CMK (cell line): ENCODE results near the gene TENM4.

ENCODE experiments used
- DNase-seq: peaks from one replicate; pipeline ENCODE4 v3.0.0-alpha.2; 2010; ENCODE audit warnings: low read depth

Gene TENM4

DNA sequence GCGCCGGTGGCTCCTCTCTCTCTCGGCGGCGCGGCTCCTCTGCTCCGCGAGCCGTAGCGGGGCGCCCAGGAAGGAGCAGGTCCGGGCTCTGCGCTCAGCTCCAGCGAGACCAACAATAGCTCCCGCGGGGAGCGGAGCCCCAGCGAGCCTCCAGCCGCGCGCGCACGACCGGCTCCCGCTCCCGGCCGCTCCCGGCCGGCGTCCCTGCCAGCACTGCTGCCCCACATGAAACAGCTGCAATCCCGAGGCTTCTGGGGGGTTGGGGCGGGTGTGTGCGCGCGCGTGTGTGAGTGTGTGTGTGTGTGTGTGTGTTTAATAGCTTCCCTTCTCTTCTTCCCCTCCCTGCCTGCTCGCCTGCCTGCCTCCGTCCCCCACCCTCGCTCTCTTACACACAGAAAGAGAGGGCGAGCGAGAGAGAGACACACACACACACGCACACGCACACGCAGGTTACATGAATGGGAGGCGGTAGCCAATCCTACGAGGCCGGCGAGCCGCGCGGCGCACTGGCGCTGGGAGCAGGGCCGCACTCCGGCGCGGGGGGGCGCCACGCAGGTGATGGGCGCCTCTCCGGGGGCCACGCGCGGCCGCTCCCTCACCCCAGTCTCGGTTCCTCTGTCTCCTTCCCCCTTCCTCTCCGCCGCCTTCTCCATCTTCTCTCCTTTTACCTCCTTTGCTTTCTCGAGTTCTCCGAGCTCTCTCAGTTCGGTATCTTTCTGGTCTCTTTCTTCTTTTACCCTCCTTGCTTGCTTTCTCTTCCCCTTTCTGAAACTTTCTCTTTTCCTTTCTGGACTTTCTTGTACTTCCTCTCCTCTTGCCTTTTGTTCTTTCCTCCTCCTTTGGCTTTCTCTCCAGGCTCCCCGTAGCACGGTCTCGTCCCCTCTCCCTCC lies at the start of gene TENM4:
TENM4 (minus strand) TSS at position 460 of the 890 bp plus-strand sequence. CDS start 371,086 bp downstream, outside the sequence.
- no peak for DNase-seq

DNA sequence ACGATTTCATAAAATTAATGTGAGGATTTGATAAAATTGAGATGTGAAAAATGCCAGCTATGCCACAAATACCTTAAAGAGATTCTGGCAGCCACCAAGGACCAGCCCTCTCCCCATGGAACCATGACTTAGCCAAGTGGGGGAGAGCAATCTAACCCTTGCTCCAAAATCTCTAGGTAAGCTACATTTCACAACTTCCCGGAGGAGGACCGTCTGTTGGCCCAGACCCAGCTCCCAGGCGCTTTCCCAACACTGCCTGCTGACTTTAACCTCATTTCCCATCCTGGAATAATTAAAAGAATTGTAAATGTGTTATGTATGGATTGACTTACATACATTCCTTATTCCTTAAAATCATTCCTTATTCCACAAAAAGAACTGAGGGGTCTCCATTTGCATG lies 47.5 kb upstream of the TENM4 start:
- no peak for DNase-seq

DNA sequence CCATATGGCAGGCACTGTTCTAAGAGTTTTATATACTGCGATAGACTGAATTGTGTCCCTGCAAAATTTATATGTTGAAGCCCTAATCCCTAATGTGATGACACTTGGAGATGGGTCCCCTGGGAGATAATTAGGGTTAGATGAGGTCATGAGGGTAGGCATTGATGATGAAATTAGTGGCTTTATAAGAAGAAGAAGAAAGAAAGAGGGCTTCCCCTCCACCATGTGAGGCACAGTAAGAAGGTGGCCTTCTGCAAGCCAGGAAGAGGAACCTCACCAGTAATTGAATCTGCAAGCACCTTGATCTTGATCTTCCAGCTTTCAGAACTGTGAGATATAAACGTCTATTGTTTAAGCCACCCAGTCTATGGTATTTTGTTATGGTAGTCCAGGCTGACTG lies 46.6 kb upstream of the TENM4 start:
- DNase-seq: no peak

DNA sequence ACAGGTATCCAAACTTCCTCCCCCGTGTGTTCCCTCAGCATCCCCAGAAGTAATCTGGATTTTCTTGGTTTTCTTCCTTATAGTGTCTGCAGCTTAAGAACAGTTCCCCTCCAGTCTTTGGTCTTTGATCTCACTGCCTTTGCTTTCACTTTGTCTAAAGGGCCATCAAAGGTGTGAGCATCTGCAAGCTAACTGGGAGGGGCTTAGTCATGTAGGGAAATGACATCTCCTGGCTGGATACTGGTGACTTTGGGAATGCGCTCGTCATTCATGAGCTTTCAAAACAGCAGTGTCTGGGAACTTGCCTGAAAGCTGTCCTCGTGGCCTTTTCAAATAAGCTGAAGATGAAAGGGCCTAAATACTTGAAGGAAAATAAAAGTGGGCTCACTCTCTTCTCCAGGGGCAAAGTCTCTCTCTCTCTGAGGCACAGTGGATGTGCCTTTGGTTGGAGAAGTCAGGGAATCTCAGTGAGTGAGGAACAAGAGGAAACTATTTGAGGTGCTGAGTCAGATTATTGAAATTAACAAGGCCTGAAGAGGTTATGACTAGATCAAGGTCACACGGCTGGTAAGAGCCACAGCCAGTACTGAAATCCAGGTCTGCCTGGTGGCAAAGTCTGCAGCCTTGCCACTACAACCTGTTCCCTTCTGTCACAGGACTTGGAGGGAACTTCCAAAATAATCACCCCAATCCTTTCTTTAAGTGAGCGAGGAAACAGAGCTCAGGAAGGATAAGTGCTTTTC lies 45.6 kb upstream of the TENM4 start:
- no peak for DNase-seq

DNA sequence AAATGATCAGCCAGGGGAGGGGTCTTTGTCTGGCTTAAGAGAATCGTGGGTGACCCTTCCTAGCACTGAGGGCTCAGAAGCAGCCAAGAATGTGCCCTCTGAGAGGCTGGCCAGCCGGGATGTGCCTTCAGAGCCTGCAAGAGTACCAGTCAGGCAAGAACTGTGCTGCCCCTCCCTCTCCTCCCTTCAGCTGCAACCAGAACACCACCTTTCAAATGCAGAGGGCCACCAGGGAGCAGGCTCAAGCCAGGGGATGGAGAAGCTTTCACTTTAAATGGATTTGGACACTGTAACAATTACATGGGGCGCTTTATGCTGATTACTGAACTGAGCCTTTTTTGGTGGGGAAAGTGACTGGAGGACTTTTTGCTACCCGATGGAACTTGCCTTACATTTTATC lies 44.9 kb upstream of the TENM4 start:
- DNase-seq: no peak

- DNase-seq: no peak
These were observed 44.0 kb upstream of the TENM4 start for GRCh38 chr11:79484872-79485271.

GRCh38 chr11:79482800-79483199 lies 42.0 kb upstream of the TENM4 start:
- DNase-seq: no peak

DNA sequence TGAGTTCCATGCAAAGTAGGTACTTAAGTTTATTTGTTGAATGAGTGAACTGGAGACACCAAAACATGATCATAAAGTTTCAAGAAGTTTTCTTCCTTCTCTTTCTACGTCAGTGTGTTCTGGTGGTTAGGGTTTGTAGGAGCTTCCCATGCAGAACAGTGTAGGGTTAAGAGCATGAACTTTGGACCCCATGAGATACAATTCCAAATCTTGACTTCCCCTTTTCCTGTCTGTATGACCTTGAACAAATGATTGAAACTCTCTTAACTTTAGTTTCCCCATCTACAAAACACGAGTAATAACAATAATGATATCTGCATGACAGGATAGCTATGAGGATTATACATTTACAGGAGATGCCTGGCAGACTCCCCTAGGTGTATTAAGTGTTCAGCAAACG lies 41.0 kb upstream of the TENM4 start:
- DNase-seq: no peak

DNA sequence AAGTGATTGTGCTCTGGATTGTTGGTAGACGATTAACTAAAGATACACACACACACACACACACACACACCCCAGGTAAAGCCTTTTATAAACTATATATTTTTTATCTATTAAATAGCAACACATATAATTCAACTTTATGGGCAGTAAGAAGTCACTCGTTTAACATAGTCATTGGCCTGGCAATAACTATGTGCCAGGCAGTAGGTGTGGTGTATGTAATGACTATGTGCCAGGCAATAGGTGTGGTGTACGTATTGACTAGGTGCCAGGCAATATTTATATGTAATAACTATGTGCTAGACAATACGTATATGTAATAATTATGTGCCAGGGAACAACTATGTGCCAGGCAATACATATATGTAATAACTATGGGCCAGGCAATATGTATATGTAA lies 40.0 kb upstream of the TENM4 start:
- no peak for DNase-seq

DNA sequence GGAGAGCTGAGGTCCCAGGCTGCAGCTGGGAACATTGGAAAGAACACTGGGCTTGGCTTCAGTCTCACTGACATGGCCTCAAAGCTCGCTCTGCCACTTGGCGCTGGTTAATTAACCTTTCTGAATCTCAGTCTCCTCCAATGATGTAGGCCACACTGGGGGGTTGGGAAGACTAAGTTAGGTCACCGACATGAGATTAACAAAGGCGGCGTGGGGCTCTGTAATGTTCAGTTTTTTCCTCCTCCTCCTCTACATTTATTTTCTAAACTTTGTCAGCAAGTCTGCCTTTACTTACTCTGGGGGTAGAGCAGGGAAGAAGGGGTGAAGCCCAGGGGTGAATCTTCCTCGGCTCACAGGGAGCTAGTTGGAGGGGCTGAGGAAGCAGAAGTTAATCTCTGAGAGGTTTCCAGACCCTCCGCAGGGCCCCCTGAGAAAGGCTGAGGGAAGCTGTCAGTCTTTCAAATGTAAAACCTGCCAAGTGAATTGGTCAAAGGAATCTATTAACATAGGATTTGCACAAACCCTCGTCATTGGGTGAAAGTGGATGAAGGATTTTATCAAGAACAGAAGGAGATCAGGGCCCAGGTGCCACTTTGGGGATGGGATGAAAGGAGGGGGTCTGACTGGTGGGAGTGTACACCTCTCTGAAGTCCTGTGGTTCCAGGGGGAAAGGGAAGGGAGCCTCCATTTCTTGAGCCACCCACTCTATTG lies 32.1 kb upstream of the TENM4 start:
- no peak for DNase-seq

- no peak for DNase-seq
These were observed 30.4 kb upstream of the TENM4 start for GRCh38 chr11:79471071-79471844.

DNA sequence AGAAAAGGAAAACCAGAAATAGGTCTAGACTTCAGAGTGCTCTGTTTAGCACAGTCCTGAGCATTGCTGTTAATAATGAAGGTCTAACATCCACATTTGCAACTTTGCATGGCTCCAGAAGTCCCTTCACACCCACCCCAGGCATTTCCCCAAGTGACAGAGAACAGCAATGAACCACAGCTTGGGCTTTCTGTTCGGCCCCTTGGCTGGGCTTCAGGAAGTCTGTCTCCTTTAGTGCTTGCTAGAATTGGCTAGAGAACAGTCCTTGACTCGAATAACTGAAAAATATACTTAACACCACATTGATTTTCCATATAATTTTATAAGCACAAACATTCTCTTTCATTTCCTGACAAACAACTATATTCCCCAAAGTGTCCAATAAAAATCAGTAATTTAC lies 29.3 kb upstream of the TENM4 start:
- no peak for DNase-seq

- DNase-seq: no peak
These were observed 26.9 kb upstream of the TENM4 start for GRCh38 chr11:79467761-79468160.

DNA sequence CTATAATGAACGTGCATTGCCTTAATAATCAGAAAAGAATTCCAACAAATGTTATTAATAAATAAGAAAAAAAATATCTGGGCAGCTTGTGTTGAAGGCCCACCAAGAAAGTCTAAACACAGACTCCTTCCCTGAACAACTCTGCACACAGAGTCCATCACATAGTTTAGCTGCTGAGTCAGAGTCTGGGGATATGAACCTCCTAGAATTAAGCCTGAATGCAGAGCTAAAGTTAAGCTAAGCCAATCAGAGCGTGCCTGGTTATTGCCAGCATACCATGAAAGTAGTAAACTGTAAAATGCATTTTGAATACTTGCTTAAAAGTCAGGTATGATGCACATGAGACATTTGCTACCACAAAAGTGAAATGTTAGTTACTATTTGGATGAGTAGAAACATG lies 25.6 kb upstream of the TENM4 start:
- DNase-seq: no peak

DNA sequence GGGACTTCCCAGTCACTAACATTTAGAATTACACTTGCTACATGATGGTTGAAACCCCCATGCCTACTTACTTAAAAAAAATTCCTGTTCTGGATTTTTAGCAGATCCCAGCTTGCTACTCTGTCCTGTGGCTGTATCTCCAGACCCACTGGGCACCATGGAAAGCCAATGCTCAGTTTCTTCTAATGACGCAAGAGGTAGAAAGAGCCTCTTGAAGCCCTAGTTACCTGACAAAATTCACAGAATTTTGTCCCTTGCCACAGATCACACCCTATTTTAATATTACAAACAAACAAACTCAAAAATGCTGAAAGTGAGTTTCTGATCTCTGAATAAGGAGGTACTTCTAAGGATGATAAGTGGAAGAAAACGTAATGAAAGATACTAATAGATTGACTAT lies 24.3 kb upstream of the TENM4 start:
- no peak for DNase-seq

- DNase-seq: no peak
These were observed 21.1 kb upstream of the TENM4 start for GRCh38 chr11:79461666-79462645.

DNA sequence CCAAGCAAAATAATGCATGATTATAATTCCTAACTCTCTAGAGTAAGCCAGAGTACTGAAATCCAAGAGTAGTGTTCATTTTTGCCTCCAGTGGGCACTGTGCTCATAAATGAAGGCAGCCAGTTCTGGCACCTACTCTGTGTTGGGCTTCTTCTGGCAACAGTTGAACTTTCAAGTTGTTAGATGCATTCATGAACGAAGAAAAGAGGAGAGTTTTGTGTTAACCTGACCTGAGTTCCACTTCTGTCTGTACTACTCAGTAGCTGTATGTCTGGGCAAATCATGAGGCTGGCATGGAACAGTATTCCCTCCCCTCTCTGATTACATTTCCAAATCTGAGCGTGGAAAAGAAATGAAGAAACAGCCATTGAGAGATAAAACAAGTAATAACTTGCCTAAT lies 20.3 kb upstream of the TENM4 start:
- no peak for DNase-seq

- no peak for DNase-seq
These were observed 17.9 kb upstream of the TENM4 start for GRCh38 chr11:79458709-79459108.

DNA sequence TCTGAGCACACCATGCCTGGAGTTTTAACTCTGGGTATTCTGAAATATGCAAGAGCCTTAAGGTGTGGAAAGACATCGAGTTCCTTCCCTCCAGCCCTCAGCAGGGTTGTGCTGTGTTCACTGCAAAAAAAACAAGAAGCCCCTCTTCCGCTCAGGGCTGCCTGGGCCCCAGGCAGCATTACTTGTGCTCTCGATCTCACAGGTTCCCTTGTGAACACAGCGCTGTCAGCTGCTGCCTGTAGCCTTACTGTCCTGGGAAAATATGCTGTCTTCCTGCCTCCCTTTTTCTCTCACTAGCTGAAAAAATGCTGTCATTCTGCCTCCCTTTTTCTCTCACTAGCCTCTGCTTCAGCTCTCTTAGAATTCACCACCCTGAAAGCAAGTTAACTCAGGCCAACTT lies 15.7 kb upstream of the TENM4 start:
- DNase-seq: no peak

GRCh38 chr11:79453617-79454016 lies 12.8 kb upstream of the TENM4 start:
- no peak for DNase-seq

DNA sequence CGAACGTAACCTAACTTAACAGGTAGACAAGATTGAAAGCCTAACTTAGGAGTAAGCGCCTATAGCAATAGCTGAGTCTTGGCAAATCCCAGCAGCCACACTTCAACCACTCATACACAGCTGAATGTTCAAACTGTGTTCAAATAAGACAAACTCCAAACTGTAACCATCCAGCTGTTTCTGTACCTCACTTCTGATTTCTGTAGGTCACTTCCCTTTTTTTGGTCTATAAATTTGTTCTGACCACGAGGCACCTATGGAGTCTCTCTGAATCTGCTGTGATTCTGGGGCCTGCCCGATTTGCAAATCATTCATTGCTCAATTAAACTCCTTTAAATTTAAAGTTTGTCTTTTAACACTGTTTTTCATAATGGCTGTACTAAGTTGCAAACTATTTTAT lies 8.2 kb upstream of the TENM4 start:
- no peak for DNase-seq
